Gastroesophageal sphincter (tissue), 3 donors: ENCODE measurements around the gene TPM1.

Source experiments
- CTCF ChIP-seq, 4 experiments: fragments of 200-600 bp in 2 of 4; fragments of 450-650 bp in 2 of 4; sonication (generic) in 1 of 4; IDR thresholded peaks; one replicate each; pipeline ENCODE4 v1.5.1; 2017 to 2019; ENCODE audit warnings: antibody characterized with exemption in 4 of 4, mild to moderate bottlenecking in 2 of 4, moderate library complexity in 2 of 4
- POLR2AphosphoS5 ChIP-seq: sonication (generic); formaldehyde crosslinking; IDR thresholded peaks from one replicate; pipeline ENCODE4 v1.6.1; 2017; ENCODE audit warnings: antibody characterized with exemption

- no peak for TF ChIP-seq CTCF (IDR thresholded peaks at IDR 0.05)
- peak; percentile 12 for TF ChIP-seq POLR2AphosphoS5
Observed at GRCh38 chr15:63069616-63070090, 27.1 kb downstream of the TPM1 start.
